HepG2 (cell line): Measurements from ENCODE around the gene PSRC1. TPM values are rescaled to one million over a fixed set of nuclear protein-coding genes. Genes with fewer than 3 reads are reported as not detected.

ENCODE experiments used
- CEBPZ ChIP-seq: IDR thresholded peaks from 2 replicates; pipeline ENCODE4 v1.6.1; 2012; ENCODE audit warnings: low read length, improper control_type of control experiment
- CREM ChIP-seq, 2 experiments: sonication (generic) in 1 of 2; formaldehyde crosslinking in 1 of 2; IDR thresholded peaks; 2 replicates each; pipeline versions ENCODE4 v1.4.0 to v1.6.1; 2016 to 2020; ENCODE audit warnings: antibody characterized with exemption in 1 of 2, mild to moderate bottlenecking in 1 of 2, missing genetic modification reagents in 1 of 2
- GMEB1 ChIP-seq: sonication (generic); formaldehyde crosslinking; IDR thresholded peaks from 2 replicates; pipeline ENCODE4 v1.5.1; 2020; ENCODE audit warnings: missing genetic modification reagents, mild to moderate bottlenecking, borderline replicate concordance
- GPN1 ChIP-seq: sonication (generic); formaldehyde crosslinking; IDR thresholded peaks from 2 replicates; pipeline ENCODE4 v1.5.1; 2020; ENCODE audit warnings: missing genetic modification reagents, borderline replicate concordance
- HNF1B ChIP-seq: sonication (generic); formaldehyde crosslinking; IDR thresholded peaks from 2 replicates; pipeline ENCODE4 v1.5.1; 2020; ENCODE audit warnings: mild to moderate bottlenecking, moderate library complexity, missing genetic modification reagents
- IRF2 ChIP-seq: IDR thresholded peaks from 2 replicates; pipeline ENCODE4 v1.6.1; 2018; ENCODE audit warnings: missing genetic modification reagents, missing compliant biosample characterization
- LBX2 ChIP-seq: sonication (generic); formaldehyde crosslinking; IDR thresholded peaks from 2 replicates; pipeline ENCODE4 v1.5.0; 2020; ENCODE audit warnings: missing genetic modification reagents, mild to moderate bottlenecking, borderline replicate concordance
- MBD4 ChIP-seq: IDR thresholded peaks from 2 replicates; pipeline ENCODE4 v1.6.1; 2012; ENCODE audit warnings: low read length, inconsistent platforms, borderline replicate concordance
- MBNL3 ChIP-seq: fragments of 250-450 bp; sonication (Bioruptor Pico); conservative IDR thresholded peaks from 2 replicates; pipeline ENCODE4 v1.8.0; 2022; ENCODE audit warnings: mild to moderate bottlenecking, inconsistent platforms
- NKX3-1 ChIP-seq: sonication (generic); formaldehyde crosslinking; IDR thresholded peaks from 2 replicates; pipeline ENCODE4 v1.5.0; 2020; ENCODE audit warnings: missing genetic modification reagents
- SP2 ChIP-seq: sonication (generic); formaldehyde crosslinking; IDR thresholded peaks from 2 replicates; pipeline ENCODE4 v1.5.1; 2020; ENCODE audit warnings: mild to moderate bottlenecking, missing genetic modification reagents
- STAT5B ChIP-seq: sonication (generic); formaldehyde crosslinking; IDR thresholded peaks from 2 replicates; pipeline ENCODE4 v1.4.0; 2020; ENCODE audit warnings: missing genetic modification reagents
- TFE3 ChIP-seq: IDR thresholded peaks from 2 replicates; pipeline ENCODE4 v1.6.1; 2016
- TOE1 ChIP-seq: sonication (generic); formaldehyde crosslinking; IDR thresholded peaks from 2 replicates; pipeline ENCODE4 v1.4.0; 2020; ENCODE audit warnings: mild to moderate bottlenecking, missing genetic modification reagents
- ZFP36L1 ChIP-seq: sonication (generic); formaldehyde crosslinking; IDR thresholded peaks from 2 replicates; pipeline ENCODE4 v1.8.0; 2022; ENCODE audit warnings: mild to moderate bottlenecking, missing genetic modification reagents, moderate library complexity
- ZNF780A ChIP-seq: sonication (generic); formaldehyde crosslinking; IDR thresholded peaks from 2 replicates; pipeline ENCODE4 v1.8.0; 2022; ENCODE audit warnings: mild to moderate bottlenecking, missing genetic modification reagents, moderate library complexity
- ZNF788 ChIP-seq: sonication (generic); formaldehyde crosslinking; IDR thresholded peaks from 2 replicates; pipeline ENCODE4 v1.5.0; 2020; ENCODE audit warnings: mild to moderate bottlenecking, missing genetic modification reagents, borderline replicate concordance
- ZUFSP ChIP-seq: sonication (generic); formaldehyde crosslinking; IDR thresholded peaks from 2 replicates; pipeline ENCODE4 v1.9.0; 2021; ENCODE audit warnings: missing genetic modification reagents, mild to moderate bottlenecking, borderline replicate concordance
- polyA plus RNA-seq, 8 experiments: library from polyadenylated mRNA; depleted of rRNA in 3 of 8; stranded (reverse) in 7 of 8; unstranded in 1 of 8; fragments of >200 nt; fragmentation: Illumina TruSeq in 4 of 8; extraction: Trizol in 4 of 8; gene quantifications; 2 replicates each; pipeline versions ENCODE4 v1.2.1 to v1.2.3, GENCODE V29; 2011 to 2016; ENCODE audit warnings: low read depth in 4 of 8, missing spikeins in 1 of 8, mixed read lengths in 1 of 8; ENCODE audit not compliant: insufficient read depth in 1 of 8
- total RNA-seq, 5 experiments: library from RNA; depleted of rRNA; stranded (reverse); fragments of >200 nt; fragmentation: Illumina TruSeq; extraction: Trizol; gene quantifications; 2 replicates each; pipeline ENCODE4 v1.2.3, GENCODE V29; 2016; ENCODE audit warnings: low read depth in 1 of 5

PSRC1 gene
- total and polyA plus RNA-seq, 2 of the 13 experiments (the other 11 are each of a cell fraction or from before 2014, with no cell fraction given), result 28.6 to 30.3 TPM

GRCh38 chr1:109277434-109278204, 5.3 kb downstream of the PSRC1 start (continued):
- no peak for TF ChIP-seq ZFP36L1 (CRISPR knock-in tag)
- no peak for TF ChIP-seq LBX2 (CRISPR knock-in tag)
- TF ChIP-seq SP2 (CRISPR knock-in tag), result peak; percentile 41; the same call in 1 of the 2 replicates
- peak; percentile 54; the same call in 1 of the 2 replicates for TF ChIP-seq HNF1B (CRISPR knock-in tag)
- TF ChIP-seq TOE1, result no peak
- peak; percentile 80; the same call in 1 of the 2 replicates for TF ChIP-seq IRF2
- TF ChIP-seq CREM (IDR thresholded peaks at IDR 0.05), result no peak
- no peak for TF ChIP-seq CREM (CRISPR knock-in tag; IDR thresholded peaks at IDR 0.05)
- no peak for TF ChIP-seq NKX3-1
- TF ChIP-seq TFE3 (CRISPR knock-in tag), result peak; percentile 39; the same call in 1 of the 2 replicates
- TF ChIP-seq GMEB1, result peak; percentile 60; the same call in 1 of the 2 replicates
- no peak for TF ChIP-seq ZUFSP
- TF ChIP-seq CEBPZ, result no peak
- no peak for TF ChIP-seq MBNL3 (CRISPR knock-in tag)
- TF ChIP-seq GPN1 (CRISPR knock-in tag), result no peak
- no peak for TF ChIP-seq MBD4
- no peak for TF ChIP-seq ZNF780A (CRISPR knock-in tag)
- no peak for TF ChIP-seq STAT5B (CRISPR knock-in tag)
- peak; percentile 82; the same call in 1 of the 2 replicates for TF ChIP-seq ZNF788 (CRISPR knock-in tag)
